Measurements from ENCODE around the gene CPED1. TPM values are rescaled to one million over a fixed set of nuclear protein-coding genes. Genes with fewer than 3 reads are reported as not detected.

Gene CPED1
- total RNA-seq, 1 donor from 2014 or later, result 3.9 TPM

- peaks cover 4% of the 10 kb centered on the region for H3K36me3 Mint-ChIP-seq (ENCODE audit: unreplicated experiment)
- peaks cover 21% of the 10 kb centered on the region for H3K4me1 Mint-ChIP-seq (ENCODE audit: unreplicated experiment)
- H3K27me3 Mint-ChIP-seq (ENCODE audit: unreplicated experiment), result no peaks in the 10 kb centered on the region
- peaks cover 6% of the 10 kb centered on the region for H3K9me3 Mint-ChIP-seq (ENCODE audit: unreplicated experiment)
- H3K4me3 Mint-ChIP-seq (ENCODE audit: unreplicated experiment), result no peak overlapping the region
- H3K27ac Mint-ChIP-seq (ENCODE audit: unreplicated experiment), result no peak overlapping the region
- no peak for DNase-seq (ENCODE audit: extremely low spot score, unreplicated experiment)
- TF ChIP-seq CTCF (IDR thresholded peaks at IDR 0.05), result no peak
Measured at GRCh38 chr7:121294448-121294992, 306.0 kb downstream of the CPED1 start.

GRCh38 chr7:121297843-121298242 lies 309.3 kb downstream of the CPED1 start:
- Mint-ChIP-seq H3K36me3 (ENCODE audit: unreplicated experiment) (peaks cover 2% of the 10 kb centered on the region), H3K4me1 (ENCODE audit: unreplicated experiment) (peaks cover 47% of the 10 kb centered on the region), H3K9me3 (ENCODE audit: unreplicated experiment) (no peaks in the 10 kb centered on the region), H3K4me3 (ENCODE audit: unreplicated experiment) (no peak overlapping the region), H3K27ac (ENCODE audit: unreplicated experiment) (no peak overlapping the region), H3K27me3 (ENCODE audit: unreplicated experiment) (no peaks in the 10 kb centered on the region)
- no peak for DNase-seq (ENCODE audit: extremely low spot score, unreplicated experiment)
- TF ChIP-seq CTCF (IDR thresholded peaks at IDR 0.05), result no peak

DNA sequence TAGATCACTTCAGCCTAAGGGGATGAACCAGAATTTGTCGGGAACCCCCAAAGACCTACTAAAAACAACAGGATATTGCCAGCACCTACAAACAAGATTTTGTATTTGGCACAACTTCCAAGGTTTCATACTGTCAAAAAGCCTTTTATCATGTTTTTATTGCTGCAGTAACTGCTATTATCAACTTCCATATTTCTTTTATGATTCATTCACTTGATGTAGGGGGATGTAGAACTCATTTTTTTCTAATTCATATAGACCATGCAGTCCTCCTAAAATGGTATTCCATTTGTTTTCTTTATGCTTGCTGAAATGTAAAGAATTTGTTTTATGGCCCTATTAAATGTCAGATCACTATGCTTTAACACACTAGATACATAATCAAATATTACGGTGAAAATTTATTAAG lies 310.3 kb downstream of the CPED1 start:
- TF ChIP-seq CTCF (IDR thresholded peaks at IDR 0.05), result no peak
- Mint-ChIP-seq H3K27ac (ENCODE audit: unreplicated experiment) (peak overlapping the region; percentile 25), H3K4me1 (ENCODE audit: unreplicated experiment) (peaks cover 53% of the 10 kb centered on the region), H3K36me3 (ENCODE audit: unreplicated experiment) (peaks cover 2% of the 10 kb centered on the region), H3K9me3 (ENCODE audit: unreplicated experiment) (no peaks in the 10 kb centered on the region), H3K4me3 (ENCODE audit: unreplicated experiment) (no peak overlapping the region), H3K27me3 (ENCODE audit: unreplicated experiment) (no peaks in the 10 kb centered on the region)
- no peak for DNase-seq (ENCODE audit: extremely low spot score, unreplicated experiment)

DNA sequence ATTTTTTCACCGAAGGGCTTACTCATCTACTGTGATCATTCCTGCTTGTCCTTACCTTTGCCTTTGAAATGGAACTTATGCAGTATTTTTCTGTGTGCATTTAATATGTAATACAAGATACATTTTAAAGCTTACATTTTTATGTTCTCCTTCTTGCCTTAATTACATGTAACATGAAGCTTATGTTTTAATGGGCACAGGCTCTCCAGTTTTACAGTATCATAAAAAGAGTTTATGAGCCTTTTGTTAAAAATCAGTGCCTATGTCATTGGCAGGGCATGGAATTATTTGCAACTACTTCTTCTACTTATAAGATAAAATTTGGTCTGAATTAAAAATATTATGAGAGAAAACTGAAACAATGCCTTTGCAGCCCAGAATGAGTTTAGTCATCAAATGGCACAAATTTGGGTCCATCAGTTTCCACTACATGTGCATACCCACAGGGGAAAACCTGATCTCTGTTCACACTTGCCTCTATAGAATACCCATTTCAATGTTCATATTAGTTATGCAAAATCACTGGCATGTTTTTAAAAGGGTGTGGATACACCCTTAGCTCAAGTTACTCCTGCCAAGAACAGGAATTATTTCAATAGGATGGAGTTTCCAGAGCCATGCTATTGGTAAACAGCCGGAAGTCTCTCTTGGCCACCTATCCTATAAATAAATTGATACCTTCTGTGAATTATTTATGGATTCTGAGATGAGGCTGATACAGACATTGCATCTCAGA lies 312.3 kb downstream of the CPED1 start:
- no peak for TF ChIP-seq CTCF (IDR thresholded peaks at IDR 0.05)
- Mint-ChIP-seq H3K4me1 (ENCODE audit: unreplicated experiment) (peaks cover 69% of the 10 kb centered on the region), H3K4me3 (ENCODE audit: unreplicated experiment) (no peak overlapping the region), H3K36me3 (ENCODE audit: unreplicated experiment) (no peaks in the 10 kb centered on the region), H3K27me3 (ENCODE audit: unreplicated experiment) (no peaks in the 10 kb centered on the region), H3K9me3 (ENCODE audit: unreplicated experiment) (no peaks in the 10 kb centered on the region), H3K27ac (ENCODE audit: unreplicated experiment) (no peak overlapping the region)
- no peak for DNase-seq (ENCODE audit: extremely low spot score, unreplicated experiment)

- no peak overlapping the region for H3K4me3 Mint-ChIP-seq (ENCODE audit: unreplicated experiment)
- H3K9me3 Mint-ChIP-seq (ENCODE audit: unreplicated experiment), result no peaks in the 10 kb centered on the region
- H3K27me3 Mint-ChIP-seq (ENCODE audit: unreplicated experiment), result no peaks in the 10 kb centered on the region
- peaks cover 70% of the 10 kb centered on the region for H3K4me1 Mint-ChIP-seq (ENCODE audit: unreplicated experiment)
- peak overlapping the region; percentile 54 for H3K27ac Mint-ChIP-seq (ENCODE audit: unreplicated experiment)
- no peak for DNase-seq (ENCODE audit: extremely low spot score, unreplicated experiment)
- no peaks in the 10 kb centered on the region for H3K36me3 Mint-ChIP-seq (ENCODE audit: unreplicated experiment)
- no peak for TF ChIP-seq CTCF (IDR thresholded peaks at IDR 0.05)
Measured at GRCh38 chr7:121301446-121302213, 313.1 kb downstream of the CPED1 start.

Measured in osteocyte (in vitro differentiated cells).